ENCODE measurements around the gene P3H3.

DNA sequence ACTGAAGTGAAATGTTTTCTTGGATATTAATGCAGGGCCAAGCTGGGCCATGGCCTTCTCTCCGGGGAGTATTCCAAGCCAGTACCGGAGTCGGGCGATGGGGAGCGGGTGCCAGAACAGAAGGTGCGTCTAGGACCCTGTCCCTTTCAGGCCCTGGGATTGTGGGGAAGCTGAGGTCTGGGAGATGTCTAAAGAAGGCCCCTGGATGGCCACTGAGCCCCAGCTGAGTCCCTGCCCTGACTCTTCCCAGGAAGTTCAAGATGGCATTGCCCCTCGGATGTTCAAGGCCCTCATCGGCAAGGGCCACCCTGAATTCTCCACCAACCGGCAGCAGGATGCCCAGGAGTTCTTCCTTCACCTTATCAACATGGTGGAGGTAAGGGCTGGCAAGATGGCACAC lies 31.9 kb downstream of the P3H3 start:
- TF ChIP-seq, protein P1, sequence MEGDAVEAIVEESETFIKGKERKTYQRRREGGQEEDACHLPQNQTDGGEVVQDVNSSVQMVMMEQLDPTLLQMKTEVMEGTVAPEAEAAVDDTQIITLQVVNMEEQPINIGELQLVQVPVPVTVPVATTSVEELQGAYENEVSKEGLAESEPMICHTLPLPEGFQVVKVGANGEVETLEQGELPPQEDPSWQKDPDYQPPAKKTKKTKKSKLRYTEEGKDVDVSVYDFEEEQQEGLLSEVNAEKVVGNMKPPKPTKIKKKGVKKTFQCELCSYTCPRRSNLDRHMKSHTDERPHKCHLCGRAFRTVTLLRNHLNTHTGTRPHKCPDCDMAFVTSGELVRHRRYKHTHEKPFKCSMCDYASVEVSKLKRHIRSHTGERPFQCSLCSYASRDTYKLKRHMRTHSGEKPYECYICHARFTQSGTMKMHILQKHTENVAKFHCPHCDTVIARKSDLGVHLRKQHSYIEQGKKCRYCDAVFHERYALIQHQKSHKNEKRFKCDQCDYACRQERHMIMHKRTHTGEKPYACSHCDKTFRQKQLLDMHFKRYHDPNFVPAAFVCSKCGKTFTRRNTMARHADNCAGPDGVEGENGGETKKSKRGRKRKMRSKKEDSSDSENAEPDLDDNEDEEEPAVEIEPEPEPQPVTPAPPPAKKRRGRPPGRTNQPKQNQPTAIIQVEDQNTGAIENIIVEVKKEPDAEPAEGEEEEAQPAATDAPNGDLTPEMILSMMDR (IDR thresholded peaks at IDR 0.05), result no peak
- TF ChIP-seq POLR2A (IDR thresholded peaks at IDR 0.05), result no peak

Data from uterus (tissue), 2 donors.